ENCODE measurements around the gene RBBP7.
A peak's percentile ranks its signal among the peaks of the same experiment; 100 is the strongest.

RBBP7 gene

GRCh38 chrX:16842684-16843083, 27.5 kb downstream of the RBBP7 start:
- no peak for DNase-seq (ENCODE audit: low spot score)
- no peak for TF ChIP-seq CTCF (IDR thresholded peaks at IDR 0.05; ENCODE audit: borderline replicate concordance, control extremely low read depth, extremely low read depth, insufficient read depth, missing control alignments)
- in situ Hi-C loops (cut with MboI; ENCODE audit: low sequenced_read_pairs, unreplicated experiment), result no loop called here

- in situ Hi-C loops (cut with MboI; ENCODE audit: low sequenced_read_pairs, unreplicated experiment), result no loop called here
- DNase-seq (ENCODE audit: low spot score), result no peak
- no peak for TF ChIP-seq CTCF (IDR thresholded peaks at IDR 0.05; ENCODE audit: borderline replicate concordance, control extremely low read depth, extremely low read depth, insufficient read depth, missing control alignments)
Observed at GRCh38 chrX:16839852-16840460, 30.2 kb downstream of the RBBP7 start.

- TF ChIP-seq CTCF (IDR thresholded peaks at IDR 0.05; ENCODE audit: borderline replicate concordance, control extremely low read depth, extremely low read depth, insufficient read depth, missing control alignments), result no peak
- in situ Hi-C loops (cut with MboI; ENCODE audit: low sequenced_read_pairs, unreplicated experiment), result no loop called here
- no peak for DNase-seq (ENCODE audit: low spot score)
Observed at GRCh38 chrX:16839219-16839851, 30.8 kb downstream of the RBBP7 start.

- no peak for DNase-seq (ENCODE audit: low spot score)
- in situ Hi-C loops (cut with MboI; ENCODE audit: low sequenced_read_pairs, unreplicated experiment), result no loop called here
- no peak for TF ChIP-seq CTCF (IDR thresholded peaks at IDR 0.05; ENCODE audit: borderline replicate concordance, control extremely low read depth, extremely low read depth, insufficient read depth, missing control alignments)
Observed at GRCh38 chrX:16838202-16839066, 31.7 kb downstream of the RBBP7 start.

- DNase-seq (ENCODE audit: low spot score), result peak; percentile 12
- TF ChIP-seq CTCF (IDR thresholded peaks at IDR 0.05; ENCODE audit: borderline replicate concordance, control extremely low read depth, extremely low read depth, insufficient read depth, missing control alignments), result peak; percentile 38
- in situ Hi-C loops (cut with MboI; ENCODE audit: low sequenced_read_pairs, unreplicated experiment), result no loop called here
Observed at GRCh38 chrX:16836371-16836770, 33.8 kb downstream of the RBBP7 start.

- no peak for TF ChIP-seq CTCF (IDR thresholded peaks at IDR 0.05; ENCODE audit: borderline replicate concordance, control extremely low read depth, extremely low read depth, insufficient read depth, missing control alignments)
- DNase-seq (ENCODE audit: low spot score), result no peak
- in situ Hi-C loops (cut with MboI; ENCODE audit: low sequenced_read_pairs, unreplicated experiment), result no loop called here
Observed at GRCh38 chrX:16834806-16835205, 35.4 kb downstream of the RBBP7 start.

Data from GM13976 (cell line).